Measurements from ENCODE around the gene ATP9A.
"Not testable (repeated sequence)": the region's sequence is repeated elsewhere in the genome, so short reads cannot be mapped to it uniquely, and the experiment has no call there.

Gene ATP9A

GRCh38 chr20:51692806-51693400, 75.3 kb downstream of the ATP9A start:
- TF ChIP-seq POLR2A (IDR thresholded peaks at IDR 0.05; ENCODE audit: low read depth, low read length), result no peak
- no peak for DNase-seq (ENCODE audit: insufficient read length, low spot score)
- FAIRE-seq, result no peak

GRCh38 chr20:51691703-51692102, 76.5 kb downstream of the ATP9A start:
- TF ChIP-seq POLR2A (IDR thresholded peaks at IDR 0.05; ENCODE audit: low read depth, low read length), result no peak
- no peak for FAIRE-seq
- DNase-seq (ENCODE audit: insufficient read length, low spot score), result no peak

GRCh38 chr20:51688600-51689244, 79.5 kb downstream of the ATP9A start:
- no peak for FAIRE-seq
- DNase-seq (ENCODE audit: insufficient read length, low spot score), result no peak
- no peak for TF ChIP-seq POLR2A (IDR thresholded peaks at IDR 0.05; ENCODE audit: low read depth, low read length)

GRCh38 chr20:51687630-51688029, 80.6 kb downstream of the ATP9A start:
- FAIRE-seq (no peak), DNase-seq (ENCODE audit: insufficient read length, low spot score) (no peak)
- no peak for TF ChIP-seq POLR2A (IDR thresholded peaks at IDR 0.05; ENCODE audit: low read depth, low read length)

GRCh38 chr20:51687108-51687507, 81.1 kb downstream of the ATP9A start:
- FAIRE-seq, result no peak
- no peak for TF ChIP-seq POLR2A (IDR thresholded peaks at IDR 0.05; ENCODE audit: low read depth, low read length)
- DNase-seq (ENCODE audit: insufficient read length, low spot score), result peak; percentile 86

GRCh38 chr20:51685494-51685893, 82.7 kb downstream of the ATP9A start:
- DNase-seq (ENCODE audit: insufficient read length, low spot score), result not testable (repeated sequence)

GRCh38 chr20:51680067-51680749, 88.0 kb downstream of the ATP9A start:
- DNase-seq (ENCODE audit: insufficient read length, low spot score), result no peak
- TF ChIP-seq POLR2A (IDR thresholded peaks at IDR 0.05; ENCODE audit: low read depth, low read length), result no peak
- no peak for FAIRE-seq

More at GRCh38 chr20:51685494-51685893, 82.7 kb downstream of the ATP9A start:
- not testable (repeated sequence) for FAIRE-seq

- DNase-seq (ENCODE audit: insufficient read length, low spot score) (no peak), FAIRE-seq (no peak)
- TF ChIP-seq POLR2A (IDR thresholded peaks at IDR 0.05; ENCODE audit: low read depth, low read length), result no peak
Observed at GRCh38 chr20:51679254-51679921, 88.8 kb downstream of the ATP9A start.

GRCh38 chr20:51678026-51678697, 90.0 kb downstream of the ATP9A start:
- no peak for TF ChIP-seq POLR2A (IDR thresholded peaks at IDR 0.05; ENCODE audit: low read depth, low read length)
- no peak for DNase-seq (ENCODE audit: insufficient read length, low spot score)
- FAIRE-seq, result no peak

GRCh38 chr20:51668947-51669346, 99.2 kb downstream of the ATP9A start:
- FAIRE-seq, result no peak
- TF ChIP-seq POLR2A (IDR thresholded peaks at IDR 0.05; ENCODE audit: low read depth, low read length), result no peak
- no peak for DNase-seq (ENCODE audit: insufficient read length, low spot score)

GRCh38 chr20:51668515-51668914, 99.7 kb downstream of the ATP9A start:
- DNase-seq (ENCODE audit: insufficient read length, low spot score) (no peak), FAIRE-seq (no peak)
- no peak for TF ChIP-seq POLR2A (IDR thresholded peaks at IDR 0.05; ENCODE audit: low read depth, low read length)

- FAIRE-seq, result no peak
- TF ChIP-seq POLR2A (IDR thresholded peaks at IDR 0.05; ENCODE audit: low read depth, low read length), result no peak
- DNase-seq (ENCODE audit: insufficient read length, low spot score), result no peak
Observed at GRCh38 chr20:51667491-51667890, 100.7 kb downstream of the ATP9A start.

GRCh38 chr20:51667002-51667408, 101.2 kb downstream of the ATP9A start:
- no peak for DNase-seq (ENCODE audit: insufficient read length, low spot score)
- no peak for TF ChIP-seq POLR2A (IDR thresholded peaks at IDR 0.05; ENCODE audit: low read depth, low read length)
- no peak for FAIRE-seq

GRCh38 chr20:51666126-51666525, 102.1 kb downstream of the ATP9A start:
- DNase-seq (ENCODE audit: insufficient read length, low spot score), result no peak
- no peak for TF ChIP-seq POLR2A (IDR thresholded peaks at IDR 0.05; ENCODE audit: low read depth, low read length)
- no peak for FAIRE-seq

Measured in H54 (cell line).